K562 (cell line): ENCODE data around the gene UBR3. TPM values are rescaled to one million over a fixed set of nuclear protein-coding genes. Genes with fewer than 3 reads are reported as not detected.

Experiments used
- ATAC-seq: fragments of 200-7000 bp; cut with Tn5 transposase; 3 replicates; pipeline ENCODE4 v1.9.1; 2020; ENCODE audit warnings: moderate library complexity
- BruUV-seq: library from RNA; stranded (reverse); fragments of 400-500 nt; replicated peaks from 2 replicates; lab custom pipeline; 2021; lab: Mats Ljungman, UMichigan
- CTCF ChIA-PET: fragments of 300-600 bp; formaldehyde crosslinking; extraction: SDS; loops from one replicate; lab custom pipeline; 2021; ENCODE audit warnings: low intra/inter-chr PET ratio; lab: Yijun Ruan, JAX
- POLR2A ChIA-PET: fragments of 300-600, 350-650 bp; sonication (Branson Sonifier 250); formaldehyde crosslinking; extraction: SDS; loops from one replicate; lab custom pipeline; 2021; ENCODE audit warnings: antibody characterized with exemption, inconsistent platforms; lab: Yijun Ruan, JAX
- DNase-seq, 4 experiments: peaks; one replicate each; pipeline versions ENCODE4 v3.0.0 to v3.0.0-alpha.2; 2011 to 2018; ENCODE audit warnings: low spot score in 3 of 4, mixed read lengths in 3 of 4; ENCODE audit errors: extremely low read depth in 1 of 4
- FAIRE-seq: peaks from 2 replicates; lab custom pipeline; 2011; peaks lifted over from hg19 to GRCh38; lab: Jason Lieb, UNC
- H2AFZ ChIP-seq: 2 replicates; pipeline ENCODE4 v1.6.0; 2011; ENCODE audit warnings: low read depth, low read length, control low read depth, inconsistent platforms
- H3K27ac ChIP-seq: fragments of 200-600 bp; 3 replicates; pipeline ENCODE4 v1.8.0; 2011; ENCODE audit warnings: low read depth, mild to moderate bottlenecking, control low read depth, inconsistent platforms, low read length, moderate library complexity, mixed read lengths; ENCODE audit errors: extremely low read depth
- H3K27me3 ChIP-seq, 2 experiments: fragments of 300-600 bp in 1 of 2; 2 replicates in 1 of 2; 3 replicates in 1 of 2; pipeline versions ENCODE4 v1.6.0 to v1.8.0; 2011; ENCODE audit warnings: inconsistent platforms in 2 of 2, low read length in 2 of 2, mild to moderate bottlenecking in 1 of 2, mixed read lengths in 1 of 2, moderate library complexity in 1 of 2; ENCODE audit not compliant: control insufficient read depth in 2 of 2, insufficient read depth in 2 of 2
- H3K36me3 ChIP-seq: fragments of 300-600 bp; 3 replicates; pipeline ENCODE4 v1.8.0; 2011; ENCODE audit warnings: mild to moderate bottlenecking, low read length, inconsistent platforms; ENCODE audit not compliant: control insufficient read depth, insufficient read depth
- H3K4me1 ChIP-seq, 2 experiments: fragments of 200-600 bp in 1 of 2; replicated peaks in 1 of 2; 2 replicates in 1 of 2; 3 replicates in 1 of 2; pipeline versions ENCODE4 v1.5.1 to v1.8.0; 2011; ENCODE audit warnings: inconsistent platforms in 2 of 2, low read length in 2 of 2, mild to moderate bottlenecking in 1 of 2, mixed read lengths in 1 of 2, moderate library complexity in 1 of 2; ENCODE audit not compliant: control insufficient read depth in 2 of 2, insufficient read depth in 2 of 2
- H3K4me2 ChIP-seq: 2 replicates; pipeline ENCODE4 v1.6.1; 2011; ENCODE audit warnings: low read length, control low read depth, inconsistent platforms, mixed read lengths; ENCODE audit not compliant: insufficient read depth
- H3K4me3 ChIP-seq: fragments of 200-600 bp; sonication (generic), shearing (Covaris generic); 2 replicates; pipeline ENCODE4 v1.5.1; 2016; ENCODE audit warnings: control low read depth, inconsistent platforms
- H3K79me2 ChIP-seq: fragments of 200-600 bp; 3 replicates; pipeline ENCODE4 v1.8.0; 2011; ENCODE audit warnings: low read length, inconsistent platforms; ENCODE audit not compliant: control insufficient read depth, insufficient read depth
- H3K9ac ChIP-seq, 2 experiments: 2 replicates each; pipeline versions ENCODE4 v1.6.0 to v1.6.1; 2011; ENCODE audit warnings: low read depth in 2 of 2, low read length in 2 of 2, control low read depth in 1 of 2, inconsistent platforms in 1 of 2, mild to moderate bottlenecking in 1 of 2, mixed read lengths in 1 of 2; ENCODE audit not compliant: insufficient read depth in 1 of 2
- H3K9me1 ChIP-seq: one replicate; pipeline ENCODE4 v1.6.0; 2011; ENCODE audit warnings: inconsistent platforms, mild to moderate bottlenecking, low read length, moderate library complexity; ENCODE audit not compliant: control insufficient read depth, insufficient read depth
- H3K9me3 ChIP-seq: replicated peaks from 2 replicates; pipeline ENCODE4 v1.5.1; 2011; ENCODE audit warnings: low read depth, low read length, inconsistent platforms; ENCODE audit not compliant: control insufficient read depth, insufficient read depth
- H4K20me1 ChIP-seq: replicated peaks from 2 replicates; pipeline ENCODE4 v1.6.1; 2011; ENCODE audit warnings: low read length, inconsistent platforms, mixed read lengths; ENCODE audit not compliant: control insufficient read depth, insufficient read depth
- PTRF ChIP-seq: fragments of 450-650 bp; IDR thresholded peaks from 2 replicates; pipeline ENCODE4 v1.6.1; 2016; ENCODE audit warnings: mild to moderate bottlenecking, missing genetic modification characterization, missing compliant biosample characterization
- SETDB1 ChIP-seq: IDR thresholded peaks from one replicate; pipeline ENCODE4 v1.6.1; 2012; ENCODE audit warnings: low read length, control low read depth, inconsistent platforms
- ZNF77 ChIP-seq: fragments of 250-450 bp; sonication (Bioruptor Pico); IDR thresholded peaks from 2 replicates; pipeline ENCODE4 v1.5.0; 2020
- in situ Hi-C: fragments of 300-500 bp; cut with MboI; formaldehyde crosslinking; loops from 4 replicates; pipeline ENCODE4 v1.15.0; 2018; ENCODE audit warnings: inconsistent platforms, mixed read lengths
- intact Hi-C: fragments of 100-400 bp; cut with micrococcal nuclease; formaldehyde crosslinking; loops from 2 replicates; pipeline ENCODE4 v1.14.2; 2022
- polyA plus RNA-seq, 8 experiments: library from polyadenylated mRNA; depleted of rRNA in 4 of 8; stranded (reverse) in 5 of 8; unstranded in 3 of 8; fragments of >200 nt; fragmentation: Nextera tagmentation in 2 of 8; fragmentation: Illumina TruSeq in 1 of 8; extraction: Ambion mirVana in 2 of 8; extraction: Trizol in 1 of 8; gene quantifications; 2 replicates each; pipeline versions ENCODE4 v1.2.1 to v1.2.3, GENCODE V29; 2011 to 2014; ENCODE audit warnings: inconsistent platforms in 1 of 8, missing spikeins in 1 of 8
- total RNA-seq, 7 experiments: library from RNA; depleted of rRNA in 6 of 7; stranded (reverse); fragments of >200 nt in 6 of 7; fragmentation: Illumina TruSeq in 2 of 7; extraction: Trizol in 2 of 7; gene quantifications; 2 replicates each; pipeline versions ENCODE4 v1.2.1 to v1.2.3, GENCODE V29; 2011 to 2021; ENCODE audit warnings: low replicate concordance in 1 of 7
- TF ChIP-seq, protein P1 (sequence below): sonication (generic); formaldehyde crosslinking; IDR thresholded peaks from 2 replicates; pipeline ENCODE4 v1.8.0; 2022; ENCODE audit warnings: missing genetic modification reagents, mild to moderate bottlenecking, borderline replicate concordance
- TF ChIP-seq, protein P2 (sequence below), 2 experiments: fragments of 450-650 bp; IDR thresholded peaks; 2 replicates each; pipeline ENCODE4 v1.6.1; 2016; ENCODE audit warnings: mild to moderate bottlenecking in 2 of 2, borderline replicate concordance in 1 of 2, low read depth in 1 of 2, moderate library complexity in 1 of 2

The UBR3 gene
- total and polyA plus RNA-seq, 9 of the 15 experiments (the other 6 are each of a cell fraction or from before 2014, with no cell fraction given) = 14.4 to 63.5 (median 40.4) TPM

DNA sequence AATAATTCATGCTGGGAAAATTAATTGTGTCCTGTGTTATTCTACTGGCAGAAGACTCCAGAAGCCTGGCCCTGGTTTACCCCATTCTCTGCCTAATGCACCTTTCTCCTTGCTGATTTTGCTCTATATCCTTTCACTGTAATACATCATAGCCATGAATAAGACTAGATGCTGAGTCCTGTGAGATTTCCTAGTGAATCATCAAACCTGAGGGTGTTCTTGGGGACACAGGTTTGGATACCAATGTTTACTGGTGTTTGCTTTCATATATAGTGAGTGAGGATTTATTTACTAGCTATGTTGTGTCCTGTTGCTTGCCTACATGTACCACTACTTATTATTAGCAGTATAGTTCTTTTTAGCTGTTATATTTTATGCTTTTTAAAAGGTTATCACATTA lies 9.0 kb upstream of the UBR3 start:
- ChIA-PET CTCF (interaction anchor here (0.5 kb wide), 1 partner anchor 60 kb away, joined by 4 read pairs; no protein-coding TSS in a partner anchor), POLR2A (interaction anchor here (0.6 to 6.0 kb wide), 7 partner anchors 9 to 1112 kb away, joined by 3 to 26 read pairs (median 3); partner anchors contain the start of gene UBR3)
- no TSS peak for BruUV-seq
- no peak overlapping the region for H2AFZ ChIP-seq
- FAIRE-seq (no peak), ATAC-seq (no peak), DNase-seq (no peak)
- no peaks in the 10 kb centered on the region for H4K20me1 ChIP-seq
- H3K79me2 ChIP-seq = peaks cover 47% of the 10 kb centered on the region
- no peak overlapping the region for H3K4me2 ChIP-seq
- intact Hi-C loops (no loop called here), in situ Hi-C loops (no loop called here)
- H3K27ac ChIP-seq = no peak overlapping the region
- no peak overlapping the region for H3K4me3 ChIP-seq
- H3K9ac ChIP-seq = no peak overlapping the region
- no peaks in the 10 kb centered on the region for H3K27me3 ChIP-seq
- H3K9me3 ChIP-seq = no peaks in the 10 kb centered on the region
- TF ChIP-seq, protein P1, sequence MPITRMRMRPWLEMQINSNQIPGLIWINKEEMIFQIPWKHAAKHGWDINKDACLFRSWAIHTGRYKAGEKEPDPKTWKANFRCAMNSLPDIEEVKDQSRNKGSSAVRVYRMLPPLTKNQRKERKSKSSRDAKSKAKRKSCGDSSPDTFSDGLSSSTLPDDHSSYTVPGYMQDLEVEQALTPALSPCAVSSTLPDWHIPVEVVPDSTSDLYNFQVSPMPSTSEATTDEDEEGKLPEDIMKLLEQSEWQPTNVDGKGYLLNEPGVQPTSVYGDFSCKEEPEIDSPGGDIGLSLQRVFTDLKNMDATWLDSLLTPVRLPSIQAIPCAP = no peak
- TF ChIP-seq SETDB1 (no peak), PTRF (tag) (no peak), ZNF77 (CRISPR knock-in tag) (no peak)
- TF ChIP-seq, protein P2, sequence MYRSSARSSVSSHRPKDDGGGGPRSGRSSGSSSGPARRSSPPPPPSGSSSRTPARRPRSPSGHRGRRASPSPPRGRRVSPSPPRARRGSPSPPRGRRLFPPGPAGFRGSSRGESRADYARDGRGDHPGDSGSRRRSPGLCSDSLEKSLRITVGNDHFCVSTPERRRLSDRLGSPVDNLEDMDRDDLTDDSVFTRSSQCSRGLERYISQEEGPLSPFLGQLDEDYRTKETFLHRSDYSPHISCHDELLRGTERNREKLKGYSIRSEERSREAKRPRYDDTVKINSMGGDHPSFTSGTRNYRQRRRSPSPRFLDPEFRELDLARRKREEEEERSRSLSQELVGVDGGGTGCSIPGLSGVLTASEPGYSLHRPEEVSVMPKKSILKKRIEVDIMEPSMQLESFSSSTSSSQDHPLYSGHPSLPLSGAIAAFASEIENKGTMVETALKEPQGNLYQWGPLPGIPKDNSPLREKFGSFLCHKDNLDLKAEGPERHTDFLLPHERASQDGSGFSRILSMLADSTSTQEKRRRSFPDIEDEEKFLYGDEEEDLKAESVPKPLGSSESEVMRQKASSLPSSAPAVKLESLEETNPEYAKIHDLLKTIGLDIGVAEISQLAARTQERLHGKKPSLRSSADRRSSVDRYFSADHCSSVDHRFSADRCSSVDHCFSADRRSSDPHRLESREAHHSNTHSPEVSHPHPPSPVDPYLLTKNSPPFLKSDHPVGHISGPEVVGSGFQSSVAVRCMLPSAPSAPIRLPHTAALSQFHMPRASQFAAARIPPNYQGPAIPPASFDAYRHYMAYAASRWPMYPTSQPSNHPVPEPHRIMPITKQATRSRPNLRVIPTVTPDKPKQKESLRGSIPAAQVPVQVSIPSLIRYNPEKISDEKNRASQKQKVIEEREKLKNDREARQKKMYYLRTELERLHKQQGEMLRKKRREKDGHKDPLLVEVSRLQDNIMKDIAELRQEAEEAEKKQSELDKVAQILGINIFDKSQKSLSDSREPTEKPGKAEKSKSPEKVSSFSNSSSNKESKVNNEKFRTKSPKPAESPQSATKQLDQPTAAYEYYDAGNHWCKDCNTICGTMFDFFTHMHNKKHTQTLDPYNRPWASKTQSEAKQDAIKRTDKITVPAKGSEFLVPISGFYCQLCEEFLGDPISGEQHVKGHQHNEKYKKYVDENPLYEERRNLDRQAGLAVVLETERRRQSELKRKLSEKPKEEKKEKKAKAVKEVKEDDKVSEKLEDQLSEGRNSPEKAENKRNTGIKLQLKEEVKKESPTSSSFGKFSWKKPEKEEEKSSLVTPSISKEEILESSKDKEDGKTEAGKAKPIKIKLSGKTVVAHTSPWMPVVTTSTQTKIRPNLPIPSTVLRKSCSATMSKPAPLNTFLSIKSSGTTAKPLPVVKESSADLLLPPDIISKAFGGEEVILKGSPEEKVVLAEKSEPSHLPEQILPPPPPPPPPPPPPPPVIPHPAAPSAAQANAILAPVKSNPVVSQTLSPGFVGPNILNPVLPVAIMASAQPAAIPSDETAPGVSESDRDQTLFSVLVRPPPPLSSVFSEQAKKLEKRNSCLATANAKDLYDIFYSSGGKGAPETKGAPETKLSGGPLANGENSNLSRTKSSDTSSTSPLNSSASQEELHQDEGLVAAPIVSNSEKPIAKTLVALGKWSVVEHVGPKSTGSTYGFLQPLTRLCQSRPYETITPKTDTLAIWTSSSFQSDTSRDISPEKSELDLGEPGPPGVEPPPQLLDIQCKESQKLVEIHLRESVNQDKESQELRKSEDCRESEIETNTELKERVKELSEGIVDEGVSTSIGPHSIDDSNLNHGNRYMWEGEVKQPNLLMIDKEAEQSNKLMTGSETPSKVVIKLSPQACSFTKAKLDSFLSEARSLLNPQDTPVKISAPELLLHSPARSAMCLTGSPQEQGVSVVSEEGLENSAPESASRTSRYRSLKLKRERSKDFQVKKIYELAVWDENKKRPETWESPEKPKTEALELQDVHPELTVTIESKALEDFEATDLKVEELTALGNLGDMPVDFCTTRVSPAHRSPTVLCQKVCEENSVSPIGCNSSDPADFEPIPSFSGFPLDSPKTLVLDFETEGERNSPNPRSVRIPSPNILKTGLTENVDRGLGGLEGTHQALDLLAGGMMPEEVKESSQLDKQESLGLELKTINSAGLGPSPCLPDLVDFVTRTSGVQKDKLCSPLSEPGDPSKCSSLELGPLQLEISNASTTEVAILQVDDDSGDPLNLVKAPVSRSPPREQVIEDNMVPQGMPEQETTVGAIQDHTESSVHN (IDR thresholded peaks at IDR 0.05; ENCODE audit: borderline replicate concordance in 1 of 2, low read depth in 1 of 2) = no peak
- H3K36me3 ChIP-seq = peaks cover 79% of the 10 kb centered on the region
- H3K9me1 ChIP-seq = no peaks in the 10 kb centered on the region
- peaks cover 4 to 6% of the 10 kb centered on the region in 2 experiments; a peak in 3 of 5 replicates for H3K4me1 ChIP-seq
